ENCODE data around the gene POLDIP3.

Gene POLDIP3

DNA sequence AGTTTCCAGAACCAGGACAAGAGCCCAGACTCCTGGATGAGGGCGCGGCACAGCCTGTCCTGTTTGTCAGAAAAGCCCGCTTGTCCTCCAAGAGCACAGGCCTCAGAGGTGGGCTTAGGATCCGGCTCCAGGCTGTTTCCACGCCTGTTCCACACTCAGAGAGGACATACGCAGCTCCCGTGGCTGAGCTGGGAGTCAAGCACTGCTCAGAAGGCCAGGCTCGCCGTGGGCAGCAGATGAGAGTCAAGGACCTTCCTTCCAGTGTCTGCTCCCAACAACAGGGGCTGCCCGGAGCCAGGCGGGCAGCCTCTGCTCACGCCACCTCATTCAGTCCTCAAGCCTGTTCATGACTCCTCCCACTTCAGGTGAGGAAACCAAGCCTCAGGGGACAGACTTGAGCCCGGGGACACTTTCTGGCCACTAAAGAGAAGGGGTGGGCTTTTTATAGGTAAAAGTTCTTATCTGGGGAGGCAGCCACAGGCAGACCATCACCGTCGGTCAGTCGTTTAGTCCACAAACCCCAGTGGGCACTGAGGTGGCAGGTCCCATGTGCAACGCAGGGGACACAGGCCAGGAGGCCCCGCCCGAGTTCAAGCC, 30.8 kb upstream of the POLDIP3 start:
- Mint-ChIP-seq H3K36me3 (peaks cover 5% of the 10 kb centered on the region), H3K27me3 (no peaks in the 10 kb centered on the region), H3K27ac (peak overlapping the region; percentile 85), H3K4me3 (peak overlapping the region; percentile 29), H3K4me1 (peaks cover 63% of the 10 kb centered on the region), H3K9me3 (no peaks in the 10 kb centered on the region)
- ATAC-seq: no peak

DNA sequence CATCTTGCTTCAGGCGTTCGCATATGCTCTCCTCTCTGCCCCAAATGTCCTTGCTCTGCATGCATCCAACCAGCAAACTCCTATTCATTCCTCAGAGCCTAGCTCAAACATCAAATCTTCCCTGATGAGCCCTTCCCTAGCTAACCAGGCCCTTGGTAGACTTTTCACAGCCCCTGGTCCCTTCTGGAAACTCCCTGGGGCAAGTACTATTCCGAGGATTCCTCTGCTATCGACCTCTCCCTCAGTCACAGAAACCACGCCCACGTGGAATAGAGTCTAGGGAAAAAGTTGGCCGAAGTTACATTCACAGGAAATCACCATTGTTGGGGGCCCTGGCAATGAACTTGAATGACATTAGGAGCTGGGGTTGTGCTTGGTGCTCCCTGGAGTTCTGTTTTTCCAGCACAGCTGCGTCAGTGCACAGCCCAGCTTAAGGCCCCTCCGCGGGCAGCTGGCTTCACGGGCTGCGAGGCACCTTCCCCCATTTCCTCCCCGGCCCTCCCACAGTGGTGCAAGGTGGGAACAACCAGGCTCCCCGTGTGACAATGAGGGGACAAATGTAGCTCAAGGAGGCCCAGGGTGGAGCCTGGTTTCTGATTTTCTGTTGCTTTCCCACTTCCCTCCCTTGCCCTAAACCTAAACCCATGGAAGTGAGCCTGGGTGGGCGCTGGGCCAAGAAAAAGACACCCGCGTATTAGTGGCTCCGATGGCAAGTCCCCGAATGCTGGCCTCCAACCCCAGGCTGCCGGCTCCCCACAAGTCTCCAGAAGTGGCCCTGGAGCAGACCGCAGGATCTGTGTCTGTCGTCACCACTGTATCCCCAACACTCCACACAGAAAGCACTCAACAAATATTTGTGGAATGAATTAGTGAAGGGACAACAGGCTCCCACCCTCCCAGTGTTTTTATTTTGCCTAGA, 30.0 kb upstream of the POLDIP3 start:
- H3K4me1 Mint-ChIP-seq: peaks cover 66% of the 10 kb centered on the region

DNA sequence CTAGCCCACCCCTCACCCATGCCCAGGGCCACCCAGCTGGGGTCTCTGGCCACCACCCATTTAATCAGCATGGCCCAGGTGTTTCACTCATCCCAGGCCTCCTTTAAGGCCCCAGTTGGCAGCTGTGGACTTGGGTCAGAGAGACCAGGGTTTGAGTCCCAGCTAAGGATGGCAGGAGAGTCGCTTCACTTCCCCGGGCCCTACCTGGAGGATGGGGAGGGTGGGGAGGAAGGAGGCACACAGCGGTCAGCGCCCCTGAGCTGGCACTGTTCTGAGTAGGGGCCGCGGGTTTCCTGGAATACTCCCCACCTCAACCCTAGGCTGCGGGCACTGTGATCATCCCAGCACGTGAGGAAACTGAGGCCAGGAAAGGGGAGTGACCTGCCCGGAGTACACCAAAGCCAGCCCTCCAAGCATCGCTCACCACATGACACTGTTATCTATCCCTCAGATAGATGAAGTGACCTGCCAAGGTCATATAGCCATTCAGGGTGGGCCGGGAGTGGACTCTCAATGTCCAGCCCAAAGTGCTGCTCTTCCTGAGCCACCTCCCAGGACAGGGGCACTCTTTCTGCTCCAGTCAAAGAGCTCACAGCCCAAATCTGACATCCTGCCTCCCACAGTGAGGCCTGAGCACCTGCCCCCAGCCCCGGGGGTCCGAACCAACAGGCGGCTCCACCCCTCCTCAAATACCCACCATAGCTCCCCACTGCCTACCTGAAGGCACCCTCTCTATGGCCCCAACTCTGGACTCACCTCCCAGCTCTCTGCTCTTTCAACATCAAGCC, 29.1 kb upstream of the POLDIP3 start:
- no peaks in the 10 kb centered on the region for H3K9me3 Mint-ChIP-seq
- peaks cover 6% of the 10 kb centered on the region for H3K36me3 Mint-ChIP-seq
- H3K27ac Mint-ChIP-seq: peak overlapping the region; percentile 85
- peaks cover 66% of the 10 kb centered on the region for H3K4me1 Mint-ChIP-seq
- no peak for ATAC-seq
- H3K27me3 Mint-ChIP-seq: no peaks in the 10 kb centered on the region
- H3K4me3 Mint-ChIP-seq: no peak overlapping the region

More for the DNA sequence above, 30.0 kb upstream of the POLDIP3 start:
- no peak for ATAC-seq
- H3K4me3 Mint-ChIP-seq: peak overlapping the region; percentile 29
- peak overlapping the region; percentile 85 for H3K27ac Mint-ChIP-seq
- H3K27me3 Mint-ChIP-seq: no peaks in the 10 kb centered on the region
- no peaks in the 10 kb centered on the region for H3K9me3 Mint-ChIP-seq
- H3K36me3 Mint-ChIP-seq: peaks cover 6% of the 10 kb centered on the region

DNA sequence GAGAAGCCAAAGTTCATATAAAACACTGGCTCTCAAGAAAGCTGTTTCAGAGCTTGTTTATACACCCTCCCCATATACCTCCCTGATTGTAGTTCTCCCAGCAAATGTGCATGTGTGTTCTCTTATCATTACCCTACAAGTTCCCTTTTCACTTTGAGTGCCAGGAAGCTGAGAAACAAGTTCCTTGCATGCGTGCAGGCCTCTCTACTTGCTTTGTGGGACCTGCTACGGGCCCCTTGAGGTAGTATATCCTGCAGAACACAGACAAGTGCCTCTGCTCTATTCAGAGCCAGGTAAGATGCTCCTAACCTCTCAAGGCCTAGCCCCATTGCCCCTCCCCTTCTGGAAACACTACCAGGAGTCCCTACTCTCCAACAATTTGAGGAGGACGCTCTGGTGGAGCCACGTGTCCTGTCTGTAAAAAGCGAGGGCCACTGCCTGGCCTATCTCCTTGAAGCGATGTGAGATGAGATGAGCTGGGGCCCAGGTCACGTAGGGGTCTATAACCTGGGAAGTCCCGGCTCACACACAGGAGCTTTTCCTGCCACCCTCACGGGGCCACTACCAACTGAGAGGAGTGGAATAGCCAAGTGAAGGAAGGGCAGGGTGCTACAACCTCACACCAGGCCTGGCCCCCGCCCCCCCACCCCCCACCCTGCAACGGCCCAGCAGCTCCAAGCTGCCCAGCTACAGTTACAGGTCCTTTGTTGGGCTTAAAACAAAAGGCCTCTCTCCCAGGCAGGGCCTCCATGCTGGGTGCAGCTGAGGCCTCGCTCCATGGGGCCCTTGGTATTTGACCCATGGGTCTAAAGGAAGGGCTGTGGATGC, 28.3 kb upstream of the POLDIP3 start:
- no peak overlapping the region for H3K4me3 Mint-ChIP-seq
- no peaks in the 10 kb centered on the region for H3K27me3 Mint-ChIP-seq
- H3K4me1 Mint-ChIP-seq: peaks cover 60% of the 10 kb centered on the region
- peak overlapping the region; percentile 72 for H3K27ac Mint-ChIP-seq
- H3K9me3 Mint-ChIP-seq: no peaks in the 10 kb centered on the region
- peak; percentile 86 for ATAC-seq
- peaks cover 6% of the 10 kb centered on the region for H3K36me3 Mint-ChIP-seq

DNA sequence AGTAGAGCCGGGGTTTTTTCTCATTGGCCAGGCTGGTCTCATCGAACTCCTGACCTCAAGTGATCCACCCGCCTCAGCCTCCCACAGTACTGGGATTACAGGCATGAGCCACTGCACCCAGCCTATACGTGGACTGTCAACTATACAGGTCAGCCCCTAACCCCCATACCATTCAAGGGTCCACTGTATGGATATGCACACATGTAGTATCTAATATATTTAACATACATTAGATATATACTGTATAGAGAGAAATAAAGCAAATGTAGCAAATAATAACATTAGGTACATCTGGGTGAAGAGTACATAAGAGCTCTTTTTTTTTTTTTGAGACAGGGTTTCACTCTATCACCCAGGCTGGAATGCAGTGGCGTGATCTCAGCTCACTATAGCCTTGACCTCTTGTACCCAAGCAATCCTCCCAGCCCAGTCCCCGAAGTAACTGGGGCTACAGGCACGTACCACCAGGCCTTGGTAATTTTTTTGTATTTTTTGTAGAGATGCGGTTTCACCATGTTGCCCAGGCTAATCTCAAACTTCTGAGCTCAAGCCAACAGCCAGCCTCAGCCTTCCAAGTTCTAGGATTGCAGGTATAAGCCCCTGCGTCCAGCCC, 27.2 kb upstream of the POLDIP3 start:
- Mint-ChIP-seq H3K27me3 (no peaks in the 10 kb centered on the region), H3K4me3 (no peak overlapping the region), H3K27ac (peak overlapping the region; percentile 72), H3K36me3 (peaks cover 6% of the 10 kb centered on the region), H3K9me3 (no peaks in the 10 kb centered on the region), H3K4me1 (peaks cover 50% of the 10 kb centered on the region)
- no peak for ATAC-seq

DNA sequence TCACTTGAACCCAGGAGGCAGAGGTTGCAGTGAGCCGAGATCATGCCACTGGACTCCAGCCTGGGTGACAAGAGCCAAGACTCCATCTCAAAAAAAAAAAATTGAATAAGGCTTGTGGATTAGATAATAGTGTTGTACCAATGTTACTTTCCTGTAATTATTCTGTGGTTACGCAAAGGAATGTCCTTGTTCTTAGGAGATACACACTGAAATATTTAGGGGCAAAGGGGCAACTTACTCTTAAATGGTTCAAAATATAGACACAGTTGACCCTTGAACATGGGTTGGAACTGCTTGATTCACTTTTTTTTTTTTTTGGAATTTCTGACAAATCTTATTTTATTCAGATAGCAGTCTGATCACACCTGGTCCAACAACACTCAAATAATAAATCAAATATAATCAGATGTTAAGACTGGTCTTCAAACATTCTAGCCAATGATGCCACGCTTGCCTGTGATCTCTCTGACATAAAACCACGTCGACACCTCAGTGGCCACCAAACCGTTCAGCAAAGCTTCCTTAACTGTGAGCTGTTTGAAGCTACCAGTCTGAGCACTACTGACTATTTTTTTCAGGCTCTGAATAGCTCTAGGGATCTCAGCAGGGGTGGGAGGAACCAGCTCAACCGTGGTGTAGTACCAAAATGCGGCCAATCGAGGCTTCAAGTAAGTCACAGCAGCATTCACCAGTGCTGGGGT, 25.0 kb upstream of the POLDIP3 start:
- H3K27me3 Mint-ChIP-seq: no peaks in the 10 kb centered on the region
- no peak for ATAC-seq

DNA sequence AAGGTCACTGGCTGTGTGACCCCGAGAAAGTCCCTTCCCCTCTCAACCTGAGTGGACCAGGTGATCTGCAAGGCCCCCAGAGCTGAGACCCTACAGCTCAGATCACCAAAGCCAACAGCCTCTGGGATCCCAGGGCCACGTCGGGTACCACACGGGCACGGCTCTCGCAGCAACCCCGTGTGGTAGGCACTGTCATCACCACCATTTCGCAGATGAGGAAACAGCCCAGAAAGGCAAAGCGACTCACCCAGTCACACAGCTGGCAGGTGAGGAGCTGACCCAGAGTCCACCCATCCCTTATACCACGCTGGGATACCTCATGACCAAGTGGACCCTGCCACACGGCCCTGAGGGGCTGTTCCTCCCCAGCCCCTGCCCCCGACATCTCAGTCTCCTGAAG, 22.9 kb upstream of the POLDIP3 start:
- no peak overlapping the region for H3K27ac Mint-ChIP-seq
- no peaks in the 10 kb centered on the region for H3K27me3 Mint-ChIP-seq
- H3K36me3 Mint-ChIP-seq: peaks cover 25% of the 10 kb centered on the region
- H3K4me1 Mint-ChIP-seq: peaks cover 11% of the 10 kb centered on the region
- no peak overlapping the region for H3K4me3 Mint-ChIP-seq
- no peak for ATAC-seq
- no peaks in the 10 kb centered on the region for H3K9me3 Mint-ChIP-seq

More for the DNA sequence above, 25.0 kb upstream of the POLDIP3 start:
- Mint-ChIP-seq H3K4me3 (no peak overlapping the region), H3K27ac (no peak overlapping the region), H3K9me3 (no peaks in the 10 kb centered on the region), H3K36me3 (peaks cover 16% of the 10 kb centered on the region), H3K4me1 (peaks cover 28% of the 10 kb centered on the region)

DNA sequence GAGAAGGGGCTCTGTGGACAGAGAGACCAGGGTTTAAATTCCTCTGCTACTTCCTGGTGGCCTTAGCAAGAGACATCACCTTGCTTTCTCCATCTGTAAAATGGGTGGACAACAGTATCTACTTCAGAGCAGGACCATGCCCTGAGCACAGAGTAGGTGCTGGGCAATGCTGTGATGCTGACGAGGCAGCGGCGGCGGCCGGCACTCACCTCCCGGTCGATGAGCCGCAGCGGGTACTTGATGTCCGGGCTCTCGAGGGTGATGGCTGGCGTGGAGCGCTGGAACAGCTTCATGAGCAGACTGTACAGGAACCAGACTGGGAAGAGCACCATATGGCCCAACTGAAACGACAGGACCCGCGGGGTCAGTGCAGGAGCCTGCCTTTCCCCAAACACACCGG, 21.8 kb upstream of the POLDIP3 start:
- H3K4me1 Mint-ChIP-seq: peaks cover 8% of the 10 kb centered on the region
- H3K4me3 Mint-ChIP-seq: no peak overlapping the region
- no peaks in the 10 kb centered on the region for H3K9me3 Mint-ChIP-seq
- ATAC-seq: no peak
- no peaks in the 10 kb centered on the region for H3K27me3 Mint-ChIP-seq
- no peak overlapping the region for H3K27ac Mint-ChIP-seq
- peaks cover 35% of the 10 kb centered on the region for H3K36me3 Mint-ChIP-seq

DNA sequence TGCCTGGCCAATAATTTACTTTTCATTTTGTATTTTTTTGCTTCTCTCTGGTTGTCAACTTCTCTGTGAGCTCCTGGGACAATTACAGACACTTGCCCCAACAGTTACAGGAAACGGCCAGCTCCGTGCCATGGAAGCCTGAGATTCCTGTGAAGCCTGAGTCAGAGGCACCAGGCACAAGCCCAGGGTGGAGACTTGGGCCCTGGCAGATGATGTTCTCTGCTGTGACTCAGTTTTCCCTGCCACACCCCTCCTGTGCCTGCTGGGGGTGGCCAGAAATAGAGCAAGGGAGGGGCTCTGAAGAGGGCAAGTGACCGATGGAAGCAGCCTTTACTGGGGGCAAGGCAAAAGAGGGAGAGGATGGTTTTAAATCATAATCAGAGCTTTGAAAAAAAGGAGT, 20.8 kb upstream of the POLDIP3 start:
- Mint-ChIP-seq H3K27me3 (no peaks in the 10 kb centered on the region), H3K4me1 (peaks cover 3% of the 10 kb centered on the region), H3K27ac (no peak overlapping the region), H3K4me3 (no peak overlapping the region), H3K36me3 (peaks cover 38% of the 10 kb centered on the region), H3K9me3 (no peaks in the 10 kb centered on the region)
- ATAC-seq: no peak

DNA sequence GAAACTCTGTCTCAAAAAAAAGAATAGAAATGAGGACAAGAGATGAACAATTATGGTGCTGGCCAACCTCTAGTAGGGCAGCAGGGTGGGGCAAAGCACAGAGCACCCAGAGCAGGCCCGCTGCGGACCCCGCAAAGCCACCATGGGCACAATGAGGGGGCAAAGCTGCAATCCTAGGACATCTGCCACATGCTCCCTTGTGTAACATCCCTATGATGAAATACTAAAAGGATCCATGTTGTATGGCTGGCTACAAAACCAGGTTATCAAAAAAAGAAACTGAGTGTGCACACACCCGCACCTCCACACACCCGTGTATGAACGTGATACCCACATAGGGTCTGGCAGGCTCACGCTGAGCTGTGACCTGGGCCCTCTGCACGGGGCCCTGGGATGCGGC, 18.3 kb upstream of the POLDIP3 start:
- Mint-ChIP-seq H3K27ac (no peak overlapping the region), H3K4me1 (no peaks in the 10 kb centered on the region), H3K4me3 (no peak overlapping the region), H3K36me3 (peaks cover 57% of the 10 kb centered on the region), H3K9me3 (no peaks in the 10 kb centered on the region), H3K27me3 (no peaks in the 10 kb centered on the region)
- ATAC-seq: no peak

DNA sequence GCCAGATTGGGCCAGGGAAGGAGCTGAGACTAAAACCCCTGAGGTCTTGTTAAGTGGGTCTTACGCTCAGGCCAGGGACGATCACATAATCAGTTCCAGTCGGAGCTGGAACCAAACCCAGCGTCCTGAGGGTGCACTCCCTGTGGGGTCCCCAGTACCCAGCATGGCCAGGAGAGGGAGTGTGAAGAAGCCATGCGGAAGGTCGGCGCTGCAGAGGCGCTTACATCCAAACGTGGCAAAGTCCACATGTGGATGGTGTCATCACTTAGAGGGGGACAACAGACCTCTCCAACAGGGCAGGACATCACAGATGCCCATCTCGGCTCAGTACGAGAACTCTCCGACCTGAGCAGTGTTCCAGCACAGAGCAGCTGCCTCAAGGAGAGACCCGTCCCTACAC, 17.4 kb upstream of the POLDIP3 start:
- no peaks in the 10 kb centered on the region for H3K27me3 Mint-ChIP-seq
- H3K36me3 Mint-ChIP-seq: peaks cover 58% of the 10 kb centered on the region
- H3K4me1 Mint-ChIP-seq: no peaks in the 10 kb centered on the region
- H3K9me3 Mint-ChIP-seq: no peaks in the 10 kb centered on the region
- H3K27ac Mint-ChIP-seq: no peak overlapping the region
- ATAC-seq: no peak
- no peak overlapping the region for H3K4me3 Mint-ChIP-seq

DNA sequence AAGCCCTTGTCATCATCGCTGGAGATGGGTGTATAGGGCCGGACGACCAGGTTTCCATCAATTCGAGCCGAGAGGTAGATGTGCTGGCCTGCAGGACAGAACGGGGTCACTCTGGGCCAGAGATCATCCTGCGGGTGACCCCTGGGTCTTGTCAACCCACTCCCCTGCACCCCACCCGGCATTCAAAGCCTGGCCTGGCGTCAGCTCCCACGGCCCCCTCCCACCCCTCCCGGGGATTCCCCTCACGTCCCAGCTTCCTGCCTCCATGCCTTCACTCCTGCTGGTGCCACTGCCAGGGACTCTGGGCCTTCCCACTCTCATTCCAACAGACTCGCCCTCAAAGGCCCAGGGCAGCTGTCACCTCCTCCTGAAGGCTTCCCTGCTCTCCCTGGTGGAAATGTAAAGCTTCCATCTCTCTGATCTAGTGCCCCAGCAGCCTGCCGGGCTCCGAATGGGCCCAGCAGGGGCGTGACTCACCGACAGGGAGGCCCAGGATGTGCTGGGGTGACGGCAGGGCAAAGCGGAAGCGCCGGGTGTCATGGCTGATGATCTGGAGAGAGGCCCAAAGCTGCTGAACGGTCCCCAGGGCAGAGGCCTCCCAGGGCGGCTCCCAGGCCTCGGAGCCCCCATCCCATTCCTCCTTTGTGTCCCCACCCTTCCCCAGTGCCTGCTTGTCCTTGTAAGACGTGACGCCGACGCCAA, 16.4 kb upstream of the POLDIP3 start:
- Mint-ChIP-seq H3K4me3 (no peak overlapping the region), H3K27ac (no peak overlapping the region), H3K9me3 (no peaks in the 10 kb centered on the region), H3K27me3 (no peaks in the 10 kb centered on the region), H3K4me1 (no peaks in the 10 kb centered on the region), H3K36me3 (peaks cover 63% of the 10 kb centered on the region)
- ATAC-seq: no peak

DNA sequence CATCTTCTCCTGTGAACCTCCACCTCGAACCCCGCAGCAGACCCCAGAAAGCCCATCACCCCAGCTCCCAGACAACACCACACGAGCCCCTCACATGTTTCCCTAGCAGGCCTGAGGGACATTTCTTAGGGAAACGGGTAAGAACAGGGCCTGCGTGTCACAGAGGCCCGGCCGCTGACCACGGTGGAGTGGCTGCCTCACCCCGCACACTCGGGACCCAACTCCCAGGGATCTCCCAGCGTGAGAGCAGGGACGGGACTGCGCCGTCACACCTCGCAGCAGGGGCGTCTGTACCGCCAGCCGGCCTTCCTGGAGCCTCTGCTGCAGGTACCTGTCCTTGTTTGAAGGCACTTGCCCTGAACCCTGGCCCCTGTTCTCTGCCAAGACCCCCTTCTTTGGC, 15.5 kb upstream of the POLDIP3 start:
- ATAC-seq: no peak
- H3K36me3 Mint-ChIP-seq: peaks cover 56% of the 10 kb centered on the region

More for the DNA sequence above, 15.5 kb upstream of the POLDIP3 start:
- Mint-ChIP-seq H3K27ac (no peak overlapping the region), H3K9me3 (no peaks in the 10 kb centered on the region), H3K27me3 (no peaks in the 10 kb centered on the region), H3K4me1 (no peaks in the 10 kb centered on the region), H3K4me3 (no peak overlapping the region)
